IMR-90 (cell line): ENCODE data around the gene KLHL36. TPM values are rescaled to one million over a fixed set of nuclear protein-coding genes. Genes with fewer than 3 reads are reported as not detected.

Experiments
- ATAC-seq: fragments of 200-7000 bp; cut with Tn5 transposase; 2 replicates; pipeline ENCODE4 v1.9.1; 2020; ENCODE audit warnings: low read depth, mild to moderate bottlenecking, moderate library complexity
- BruUV-seq: library from RNA; stranded (reverse); fragments of 400-500 nt; replicated peaks from 2 replicates; lab custom pipeline; 2021; lab: Mats Ljungman, UMichigan
- CTCF ChIA-PET: fragments of 300-600 bp; formaldehyde crosslinking; extraction: SDS; loops from one replicate; lab custom pipeline; 2021; ENCODE audit warnings: antibody characterized with exemption; lab: Yijun Ruan, JAX
- POLR2A ChIA-PET: fragments of 300-600 bp; sonication (Branson Sonifier 250); formaldehyde crosslinking; loops from one replicate; lab custom pipeline; 2022; ENCODE audit warnings: antibody characterized with exemption; ENCODE audit not compliant: unreplicated experiment; lab: Charles Lee
- DNase-seq: peaks from one replicate; pipeline ENCODE4 v3.0.0; 2013
- H2AFZ ChIP-seq: replicated peaks from 2 replicates; pipeline ENCODE3; 2013; ENCODE audit warnings: low read length, mild to moderate bottlenecking; ENCODE audit not compliant: poor library complexity
- H2AK5ac ChIP-seq: 2 replicates; pipeline ENCODE4 v1.6.1; 2013; ENCODE audit warnings: low read depth, low read length, inconsistent platforms
- H2AK9ac ChIP-seq: replicated peaks from 2 replicates; pipeline ENCODE3; 2013; ENCODE audit warnings: mild to moderate bottlenecking, low read depth, low read length, moderate library complexity; ENCODE audit not compliant: poor library complexity
- H2BK120ac ChIP-seq: 2 replicates; pipeline ENCODE4 v1.6.1; 2013; ENCODE audit warnings: low read depth, low read length, inconsistent platforms
- H2BK15ac ChIP-seq: 3 replicates; pipeline ENCODE4 v1.6.1; 2013; ENCODE audit warnings: low read depth, low read length, inconsistent platforms
- H2BK20ac ChIP-seq: 2 replicates; pipeline ENCODE4 v1.6.1; 2013; ENCODE audit warnings: low read depth, mild to moderate bottlenecking, inconsistent platforms, low read length, moderate library complexity
- H2BK5ac ChIP-seq: 2 replicates; pipeline ENCODE4 v1.6.1; 2013; ENCODE audit warnings: mild to moderate bottlenecking, low read depth, low read length, inconsistent platforms; ENCODE audit not compliant: poor library complexity, severe bottlenecking
- H3K14ac ChIP-seq: replicated peaks from 2 replicates; pipeline ENCODE4 v1.6.1; 2013; ENCODE audit warnings: low read depth, low read length, inconsistent platforms
- H3K18ac ChIP-seq: 2 replicates; pipeline ENCODE4 v1.6.1; 2013; ENCODE audit warnings: low read depth, low read length, control low read depth
- H3K23ac ChIP-seq: 2 replicates; pipeline ENCODE4 v1.6.1; 2013; ENCODE audit warnings: low read depth, low read length, inconsistent platforms
- H3K27ac ChIP-seq: 2 replicates; pipeline ENCODE4 v1.5.1; 2013; ENCODE audit warnings: mild to moderate bottlenecking, control low read depth, low read length; ENCODE audit not compliant: insufficient read depth
- H3K27me3 ChIP-seq: 2 replicates; pipeline ENCODE4 v1.6.1; 2013; ENCODE audit warnings: low read length; ENCODE audit not compliant: control insufficient read depth, insufficient read depth
- H3K36me3 ChIP-seq: 2 replicates; pipeline ENCODE4 v1.6.1; 2013; ENCODE audit warnings: low read length, mixed read lengths; ENCODE audit not compliant: control insufficient read depth, insufficient read depth
- H3K4ac ChIP-seq: 2 replicates; pipeline ENCODE4 v1.6.1; 2013; ENCODE audit warnings: low read depth, low read length, inconsistent platforms
- H3K4me1 ChIP-seq: 2 replicates; pipeline ENCODE4 v1.6.1; 2013; ENCODE audit warnings: low read length, mixed read lengths; ENCODE audit not compliant: control insufficient read depth, insufficient read depth
- H3K4me2 ChIP-seq: 2 replicates; pipeline ENCODE4 v1.6.1; 2013; ENCODE audit warnings: low read depth, mild to moderate bottlenecking, control low read depth, low read length, moderate library complexity
- H3K4me3 ChIP-seq: 2 replicates; pipeline ENCODE4 v1.5.1; 2013; ENCODE audit warnings: low read depth, mild to moderate bottlenecking, control low read depth, low read length, moderate library complexity; ENCODE audit not compliant: insufficient read depth
- H3K56ac ChIP-seq: 2 replicates; pipeline ENCODE4 v1.6.1; 2013; ENCODE audit warnings: low read length, inconsistent platforms; ENCODE audit not compliant: insufficient read depth; ENCODE audit errors: extremely low read depth
- H3K79me1 ChIP-seq, 2 experiments: 2 replicates each; pipeline ENCODE4 v1.6.1; 2013; ENCODE audit warnings: low read length in 2 of 2, inconsistent platforms in 1 of 2, low read depth in 1 of 2
- H3K9ac ChIP-seq: 2 replicates; pipeline ENCODE4 v1.6.1; 2013; ENCODE audit warnings: low read depth, low read length, control low read depth
- H3K9me1 ChIP-seq: 2 replicates; pipeline ENCODE4 v1.6.1; 2013; ENCODE audit warnings: low read length, inconsistent platforms; ENCODE audit not compliant: insufficient read depth
- H3K9me3 ChIP-seq: 2 replicates; pipeline ENCODE4 v1.6.1; 2013; ENCODE audit warnings: low read length; ENCODE audit not compliant: control insufficient read depth, insufficient read depth
- H4K20me1 ChIP-seq: 2 replicates; pipeline ENCODE4 v1.6.1; 2013; ENCODE audit warnings: low read length, inconsistent platforms; ENCODE audit not compliant: insufficient read depth
- H4K5ac ChIP-seq: 2 replicates; pipeline ENCODE4 v1.6.1; 2013; ENCODE audit warnings: mild to moderate bottlenecking, low read depth, low read length, control low read depth
- H4K8ac ChIP-seq, 2 experiments: 2 replicates each; pipeline ENCODE4 v1.6.1; 2013; ENCODE audit warnings: low read depth in 2 of 2, low read length in 2 of 2, control low read depth in 1 of 2, inconsistent platforms in 1 of 2
- H4K91ac ChIP-seq: 2 replicates; pipeline ENCODE4 v1.6.1; 2013; ENCODE audit warnings: low read depth, low read length, inconsistent platforms; ENCODE audit not compliant: insufficient read depth
- CEBPB ChIP-seq: IDR thresholded peaks from 2 replicates; pipeline ENCODE4 v1.6.1; 2012; ENCODE audit warnings: low read depth, low read length, improper control_type of control experiment
- CHD1 ChIP-seq: IDR thresholded peaks from 2 replicates; pipeline ENCODE4 v1.6.1; 2012; ENCODE audit warnings: low read depth, low read length, improper control_type of control experiment
- FOS ChIP-seq: fragments of 150-350 bp; IDR thresholded peaks from 2 replicates; pipeline ENCODE4 v1.6.1; 2016; ENCODE audit warnings: low read depth, low read length
- POLR2A ChIP-seq: IDR thresholded peaks from 2 replicates; pipeline ENCODE4 v1.6.1; 2012; ENCODE audit warnings: mild to moderate bottlenecking, low read depth, low read length
- RAD21 ChIP-seq: IDR thresholded peaks from 2 replicates; pipeline ENCODE4 v1.6.1; 2012; ENCODE audit warnings: low read length, improper control_type of control experiment
- RFX5 ChIP-seq: IDR thresholded peaks from 2 replicates; pipeline ENCODE4 v1.8.0; 2012; ENCODE audit warnings: low read depth, mild to moderate bottlenecking, low read length, moderate library complexity
- SMC3 ChIP-seq: fragments of 150-350 bp; IDR thresholded peaks from 2 replicates; pipeline ENCODE4 v1.6.1; 2016; ENCODE audit warnings: low read depth, mild to moderate bottlenecking, antibody characterized with exemption, low read length, moderate library complexity
- WGBS, 2 experiments: methylation state at CpG; one replicate each; pipeline versions ENCODE4 v1.1.5 to v1.1.7; 2013; ENCODE audit warnings: missing lambda C conversion rate in 2 of 2; ENCODE audit not compliant: insufficient read length in 1 of 2; ENCODE audit errors: extremely low coverage in 2 of 2; 5-methylcytosine and 5-hydroxymethylcytosine counted together
- dilution Hi-C: fragments of 300-500 bp; cut with HindIII; formaldehyde crosslinking; loops from one replicate; pipeline ENCODE4 v1.14.3; 2018; ENCODE audit warnings: low sequenced_read_pairs; ENCODE audit not compliant: unreplicated experiment
- in situ Hi-C: fragments of 300-500 bp; cut with MboI; formaldehyde crosslinking; loops from 3 replicates; pipeline ENCODE4 v1.14.3; 2019; ENCODE audit warnings: low sequenced_read_pairs, inconsistent platforms, mixed read lengths
- intact Hi-C: fragments of 100-400 bp; cut with micrococcal nuclease; formaldehyde crosslinking; loops from 2 replicates; pipeline ENCODE4 v1.10.0; 2022
- polyA plus RNA-seq, 3 experiments: library from polyadenylated mRNA; depleted of rRNA; stranded (reverse); fragments of >200 nt; gene quantifications; 2 replicates each; pipeline ENCODE4 v1.2.3, GENCODE V29; 2012; ENCODE audit warnings: low replicate concordance in 1 of 3
- total RNA-seq: library from RNA; depleted of rRNA; stranded (reverse); fragments of >200 nt; gene quantifications from 2 replicates; pipeline ENCODE4 v1.2.3, GENCODE V29; 2012

Gene KLHL36
- total and polyA plus RNA-seq, 2 of the 4 experiments (the other 2 are of a cell fraction) = 45.9 to 46.3 TPM

DNA sequence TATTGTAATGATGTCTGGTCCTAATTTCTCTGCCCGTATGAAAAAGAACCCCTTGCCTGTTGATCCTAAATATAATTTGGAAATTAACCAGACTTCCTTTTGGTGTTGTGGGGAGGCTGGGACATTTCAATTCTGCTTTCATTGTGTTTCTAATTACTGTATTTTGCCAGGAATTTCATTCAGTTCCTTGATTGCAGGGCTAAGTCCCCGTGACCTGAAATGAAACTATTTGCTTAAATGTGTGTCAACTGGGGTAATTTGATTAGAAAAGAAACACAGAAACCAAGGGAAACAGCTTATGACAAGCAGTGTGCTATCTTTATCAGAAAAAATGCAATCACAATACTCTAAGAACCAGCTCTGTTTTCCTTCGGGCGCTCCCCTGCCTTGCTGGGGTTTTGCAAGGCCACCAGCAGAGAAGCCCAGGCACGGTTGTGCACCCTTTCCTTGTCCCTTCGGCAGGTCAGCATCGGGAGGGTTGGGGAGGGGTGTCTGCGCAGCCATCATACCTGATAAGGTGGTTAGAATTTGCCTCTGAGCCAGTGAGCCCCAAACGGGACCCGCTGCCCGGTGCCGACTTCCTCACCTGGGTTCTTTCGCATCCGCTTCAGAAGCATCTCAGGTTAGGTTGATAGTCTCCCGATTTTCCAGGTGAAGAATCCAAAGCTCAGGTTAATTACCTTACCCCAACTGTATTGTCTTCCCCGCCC lies 19.4 kb downstream of the KLHL36 start:
- no peak for ATAC-seq
- Histone ChIP-seq H2BK20ac (no peak overlapping the region), H3K79me1 (peaks cover 15 to 22% of the 10 kb centered on the region in 2 experiments; a peak in 3 of 4 replicates), H2BK5ac (no peak overlapping the region), H3K23ac (no peak overlapping the region), H3K4ac (no peak overlapping the region), H3K9me1 (peaks cover 9% of the 10 kb centered on the region; the same call in 1 of the 2 replicates), H3K27me3 (no peaks in the 10 kb centered on the region), H2AK5ac (no peak overlapping the region), H2BK15ac (no peak overlapping the region), H3K27ac (no peak overlapping the region), H3K36me3 (peaks cover 31% of the 10 kb centered on the region), H3K14ac (no peak overlapping the region), H3K9me3 (no peaks in the 10 kb centered on the region), H3K4me1 (no peaks in the 10 kb centered on the region), H2AFZ (no peak overlapping the region), H2BK120ac (no peak overlapping the region), H4K91ac (no peak overlapping the region), H3K4me2 (no peak overlapping the region), H3K4me3 (no peak overlapping the region), H3K9ac (no peak overlapping the region), H4K20me1 (peaks cover 15% of the 10 kb centered on the region), H4K5ac (no peak overlapping the region), H3K18ac (no peak overlapping the region), H3K56ac (no peak overlapping the region), H4K8ac (no peak overlapping the region), H2AK9ac (no peak overlapping the region)
- WGBS, 2 experiments = 88% methylated on average over 7 of the region's 16 CpGs; no CpG with 5 or more reads in 1 of the 2 experiments
- dilution Hi-C loops = no loop called here
- ChIA-PET POLR2A (no interaction called here), CTCF (no interaction called here)
- BruUV-seq = no TSS peak
- DNase-seq = no peak
- intact Hi-C loops = no loop called here
- no peak for TF ChIP-seq CEBPB
- TF ChIP-seq RAD21 = no peak
- no peak for TF ChIP-seq CHD1
- TF ChIP-seq POLR2A = no peak
- TF ChIP-seq SMC3 = no peak
- TF ChIP-seq FOS = no peak
- no peak for TF ChIP-seq RFX5
- in situ Hi-C loops = no loop called here
